Measurements from ENCODE around the gene ELFN1.

Gene ELFN1

DNA sequence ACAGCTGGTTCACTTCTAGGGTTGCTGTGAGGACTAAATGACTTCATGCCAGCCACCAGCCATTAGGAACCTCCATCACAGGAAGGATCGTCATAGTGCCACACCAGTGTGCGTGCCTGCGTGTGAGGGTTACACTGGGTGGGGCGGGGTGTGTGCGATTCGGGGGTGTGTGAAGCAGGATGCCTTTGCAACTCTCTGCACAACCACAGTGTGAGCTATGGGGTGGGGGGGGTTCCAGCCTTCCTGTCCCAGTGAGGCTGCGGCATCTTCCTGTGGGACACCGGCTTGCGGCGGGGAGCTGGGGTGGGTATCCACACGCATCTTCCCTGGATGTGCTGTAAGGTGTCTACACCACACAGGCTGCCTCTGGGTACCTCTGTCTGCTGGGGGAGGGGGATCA, 6.9 kb upstream of the ELFN1 start:
- no peak for DNase-seq (ENCODE audit: low read depth in 2 of 3, low spot score in 1 of 3)

DNA sequence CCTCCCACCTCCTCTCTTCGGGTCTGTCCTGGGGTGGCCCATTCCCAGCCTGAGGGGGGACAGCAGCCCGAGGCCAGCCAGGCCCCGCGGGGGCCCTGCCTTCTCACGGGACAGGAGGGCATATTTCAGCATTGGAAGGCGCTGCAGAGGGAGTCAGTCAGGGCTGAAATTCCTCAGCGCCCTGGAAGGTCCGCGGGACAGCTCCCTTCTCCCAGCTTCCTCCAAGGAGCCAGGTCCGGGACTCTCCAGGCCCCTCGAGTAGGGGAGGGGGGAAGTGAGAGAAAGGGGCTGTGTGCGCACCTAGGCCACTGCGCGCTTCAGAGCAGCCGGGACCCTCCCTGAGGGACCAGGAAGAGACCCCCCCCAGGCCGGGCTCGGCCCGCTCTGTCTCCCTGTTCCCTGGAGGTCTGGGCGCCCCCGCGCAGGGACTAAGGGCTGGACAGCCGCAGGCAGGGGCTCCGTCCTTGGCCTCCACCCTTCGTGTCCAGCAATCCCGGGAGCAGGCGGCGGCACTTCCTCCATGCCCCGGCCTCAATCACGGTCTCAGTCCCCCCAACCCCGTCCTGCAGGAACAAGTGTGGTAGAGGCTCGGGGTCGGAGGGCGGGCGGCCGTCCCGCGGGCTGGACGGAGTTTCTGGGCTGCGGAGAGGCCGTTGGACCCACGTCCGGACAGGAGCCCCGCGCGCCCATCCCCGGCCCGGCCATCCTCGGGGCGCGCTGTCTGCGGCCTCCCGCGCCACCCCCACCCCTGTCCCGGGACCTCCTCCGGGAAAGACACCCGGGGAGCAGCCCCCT, 6.0 kb upstream of the ELFN1 start:
- no peak for DNase-seq (ENCODE audit: low read depth in 2 of 3, low spot score in 1 of 3)

DNA sequence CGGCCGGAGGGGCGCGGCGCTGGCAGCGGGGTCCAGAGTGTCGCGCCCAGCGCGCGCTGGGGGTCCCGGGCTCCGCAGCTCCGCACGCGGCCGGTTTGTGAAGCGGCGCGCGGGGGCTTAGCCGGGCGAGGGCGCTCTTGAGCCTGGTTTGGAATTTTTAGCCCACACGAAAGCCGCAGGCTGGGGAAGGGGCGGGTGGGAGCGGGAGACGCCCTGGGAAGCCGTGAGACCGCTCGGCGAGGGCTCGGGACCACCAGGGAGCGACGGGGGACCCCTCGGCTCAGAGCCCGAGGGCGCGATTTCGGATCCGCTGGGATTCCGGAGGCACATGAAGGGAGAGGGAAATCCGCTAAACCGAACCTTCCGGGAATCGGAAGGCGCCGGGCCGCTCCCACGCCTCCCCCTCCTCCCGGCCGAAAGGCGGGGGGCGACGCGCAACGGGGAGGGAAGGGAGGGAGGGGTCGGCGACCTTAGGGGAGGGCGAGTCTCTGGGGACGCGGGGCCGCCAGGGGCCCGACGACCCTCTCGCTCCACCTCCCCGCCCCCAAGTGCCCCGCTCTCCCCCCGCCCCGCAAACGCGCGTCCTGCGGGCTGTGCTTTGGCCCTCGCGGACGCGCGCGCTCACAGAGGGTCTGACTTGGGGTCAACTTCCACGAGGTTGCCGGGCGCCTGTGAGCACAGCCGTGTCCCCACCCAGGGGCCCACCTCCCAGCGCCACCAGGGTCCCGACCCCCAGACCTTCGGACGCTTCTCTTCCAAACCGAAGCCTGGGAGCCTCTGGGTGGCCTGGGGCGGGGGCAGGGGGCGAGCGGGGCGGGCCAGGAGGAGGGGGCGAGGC, 5.1 kb upstream of the ELFN1 start:
- DNase-seq (ENCODE audit: low read depth in 2 of 3, low spot score in 1 of 3), result peak in 2 of 3 donors; percentile 38 to 49

DNA sequence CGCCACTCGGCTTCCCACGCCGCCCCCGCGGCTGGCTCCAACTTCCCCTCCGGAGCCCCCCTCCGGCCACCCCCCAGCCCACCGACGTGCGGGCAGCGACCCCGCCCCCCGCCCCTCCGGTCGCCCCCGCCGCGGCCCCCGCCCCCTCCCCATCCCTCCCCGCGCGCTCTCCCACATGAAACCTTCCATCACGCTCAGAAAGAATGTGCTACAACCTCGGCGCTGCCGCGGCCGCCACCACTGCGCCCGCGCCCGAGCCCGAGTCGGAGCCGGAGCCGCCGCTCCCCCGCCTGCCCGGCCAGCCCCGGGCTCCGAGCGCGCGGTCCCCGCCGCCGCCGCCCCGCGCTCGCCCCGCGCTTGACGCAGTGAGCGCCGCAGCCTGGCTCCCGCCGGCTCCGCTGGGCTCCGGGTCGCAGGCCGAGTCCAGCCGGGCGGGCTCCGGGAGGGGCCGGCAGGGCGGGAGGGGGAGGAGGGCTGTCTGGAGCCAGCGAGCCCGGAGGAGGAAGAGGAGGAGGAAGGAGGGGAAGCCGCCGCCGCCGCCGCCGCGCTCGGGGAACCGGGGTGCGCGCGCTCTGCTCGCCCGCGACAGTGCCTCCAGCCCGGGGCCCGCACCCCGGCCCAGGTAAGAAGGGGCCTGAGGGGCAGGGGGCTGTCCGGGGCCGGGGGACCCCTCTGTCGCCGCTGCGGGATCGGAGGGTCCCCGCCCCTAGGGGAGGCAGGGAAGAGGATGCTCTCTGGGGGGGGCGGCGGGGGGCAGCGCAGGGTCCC, 4.3 kb upstream of the ELFN1 start:
- DNase-seq (ENCODE audit: low read depth in 2 of 3, low spot score in 1 of 3), result no peak

DNA sequence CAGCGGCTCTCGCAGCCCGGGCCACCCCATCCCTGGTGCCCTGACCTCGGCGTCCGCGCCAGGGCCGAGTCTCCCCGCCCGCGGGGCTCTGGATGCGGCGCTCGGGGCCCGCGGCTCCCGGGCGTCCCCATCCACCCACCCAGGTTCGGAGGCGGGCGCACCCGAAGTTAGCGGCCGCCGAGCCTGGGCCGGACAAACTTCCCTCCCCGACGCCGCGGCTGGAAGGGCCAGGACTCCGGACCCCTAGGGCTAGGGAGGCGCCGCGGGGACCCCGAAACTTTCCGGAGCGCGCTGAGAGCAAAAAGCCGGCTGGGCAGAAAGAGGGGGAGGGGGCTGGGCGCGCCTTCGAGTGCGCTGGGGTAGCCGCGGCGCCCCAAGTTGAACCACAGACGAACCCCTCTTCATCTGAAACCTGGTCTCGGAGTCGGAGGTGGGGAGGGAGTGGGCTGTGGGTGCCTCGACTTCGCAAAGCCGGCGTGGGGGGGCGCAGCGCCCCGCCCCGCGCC, 3.7 kb upstream of the ELFN1 start:
- DNase-seq (ENCODE audit: low read depth in 2 of 3, low spot score in 1 of 3), result no peak

DNA sequence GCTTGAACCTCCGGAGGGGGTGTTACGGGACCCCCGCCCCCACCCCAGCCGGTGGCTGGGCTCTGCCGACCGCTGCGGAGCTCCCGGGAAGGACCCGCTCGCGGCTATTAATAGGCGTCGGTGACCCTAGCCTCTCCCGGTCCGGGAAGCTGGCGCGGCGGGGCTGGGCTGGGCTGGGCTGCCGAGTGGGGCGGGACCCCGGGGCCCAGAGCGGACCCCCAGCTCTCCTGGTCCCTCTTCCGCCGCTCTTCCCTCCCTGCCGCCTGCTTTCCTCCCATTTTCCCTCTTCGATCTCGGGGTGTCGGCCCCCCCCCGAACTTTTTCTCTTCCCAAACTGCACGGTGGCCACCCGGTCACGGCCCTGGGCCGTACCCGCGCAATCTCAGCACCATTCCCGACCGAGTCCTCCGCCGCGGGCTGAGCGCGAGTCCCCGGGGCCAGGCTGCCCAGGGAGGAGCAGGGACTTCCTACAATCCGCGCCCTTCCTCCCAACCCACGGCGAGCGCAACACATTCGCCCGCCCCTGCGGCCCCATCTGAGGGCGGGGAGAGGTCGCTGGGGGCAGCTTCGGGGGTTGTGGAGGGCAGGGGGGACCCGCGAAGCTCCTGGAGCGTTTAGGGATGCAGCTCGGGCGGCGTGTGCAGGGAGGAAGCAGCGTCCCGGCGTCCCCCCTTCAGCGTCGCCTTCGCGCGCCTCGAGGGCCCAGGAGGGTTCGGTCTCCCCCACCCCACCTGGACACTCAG, 3.1 kb upstream of the ELFN1 start:
- DNase-seq (ENCODE audit: low read depth in 2 of 3, low spot score in 1 of 3), result no peak

DNA sequence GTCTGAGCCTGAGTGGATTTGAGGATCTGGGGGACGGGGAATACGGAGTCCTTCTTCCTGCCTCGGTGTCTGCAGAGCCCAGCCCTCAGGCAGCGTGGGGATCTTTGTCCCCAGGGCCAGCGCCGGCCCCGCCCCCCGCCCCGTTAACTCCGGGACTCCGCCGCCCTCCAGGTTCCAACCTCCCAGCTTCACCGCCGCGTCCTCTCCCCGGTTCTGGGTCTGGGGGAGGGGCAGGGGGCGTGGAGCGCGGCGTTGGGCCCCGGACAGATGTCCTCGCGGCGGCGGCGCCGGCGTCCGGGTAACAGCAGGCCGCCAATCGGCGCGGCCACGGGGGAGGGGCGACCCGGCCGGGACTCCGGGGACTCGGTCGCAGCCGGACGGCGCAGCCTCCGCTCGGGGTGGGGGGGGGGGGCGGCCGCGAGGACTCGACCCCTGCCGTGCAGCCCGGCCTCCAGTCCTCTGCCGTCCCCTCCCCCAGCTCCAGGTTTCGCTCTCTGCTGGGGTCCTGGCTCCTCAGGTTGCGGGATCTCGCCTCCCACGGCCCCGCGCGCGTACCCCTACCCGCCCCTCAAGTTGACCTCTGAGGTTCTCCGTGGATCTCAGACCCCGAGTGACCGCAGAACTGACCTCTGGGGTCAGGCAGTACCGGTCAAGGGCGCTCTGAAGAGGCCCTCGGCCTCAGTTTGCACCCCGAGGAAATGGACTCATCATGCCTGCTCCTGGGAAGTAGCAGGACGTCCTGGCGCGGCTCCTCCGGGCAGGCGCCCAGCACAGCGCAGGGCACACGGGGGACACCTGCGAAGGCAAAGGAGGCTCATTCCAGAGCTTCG, 2.3 kb upstream of the ELFN1 start:
- DNase-seq (ENCODE audit: low read depth in 2 of 3, low spot score in 1 of 3), result no peak

DNA sequence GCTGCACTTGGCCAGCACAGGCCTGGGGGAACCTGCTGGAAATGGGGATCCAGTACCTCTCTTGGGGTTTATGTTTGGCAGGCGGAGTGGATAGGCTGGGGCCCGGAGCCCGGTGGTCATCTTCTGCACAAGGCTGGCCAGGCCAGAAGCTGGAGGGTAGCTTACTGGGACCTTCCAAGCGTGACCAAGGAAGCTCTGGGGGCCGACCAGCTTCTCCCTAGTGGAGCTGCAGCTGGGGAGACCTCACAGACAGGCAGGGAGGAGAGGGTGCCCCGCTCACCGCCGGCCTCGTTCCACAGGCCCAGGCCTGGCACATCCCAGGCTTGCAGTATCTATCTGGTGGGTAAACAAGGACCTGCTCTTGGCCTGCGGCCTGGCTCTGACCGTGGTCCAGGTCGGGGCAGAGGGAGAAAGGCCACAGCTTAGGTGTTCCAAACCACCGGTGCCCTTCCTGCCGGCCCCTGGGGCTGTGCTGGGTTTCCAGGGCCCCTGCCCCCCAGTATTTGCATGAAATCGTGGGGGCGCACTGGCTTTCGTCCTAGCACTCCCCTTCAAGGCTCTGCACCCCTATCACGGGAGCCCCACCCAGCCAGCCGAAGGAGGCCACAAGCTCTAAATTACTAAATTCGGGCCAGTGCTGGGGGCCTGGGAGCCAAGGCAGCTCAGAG, 1.5 kb upstream of the ELFN1 start:
- DNase-seq (ENCODE audit: low read depth in 2 of 3, low spot score in 1 of 3), result no peak

DNA sequence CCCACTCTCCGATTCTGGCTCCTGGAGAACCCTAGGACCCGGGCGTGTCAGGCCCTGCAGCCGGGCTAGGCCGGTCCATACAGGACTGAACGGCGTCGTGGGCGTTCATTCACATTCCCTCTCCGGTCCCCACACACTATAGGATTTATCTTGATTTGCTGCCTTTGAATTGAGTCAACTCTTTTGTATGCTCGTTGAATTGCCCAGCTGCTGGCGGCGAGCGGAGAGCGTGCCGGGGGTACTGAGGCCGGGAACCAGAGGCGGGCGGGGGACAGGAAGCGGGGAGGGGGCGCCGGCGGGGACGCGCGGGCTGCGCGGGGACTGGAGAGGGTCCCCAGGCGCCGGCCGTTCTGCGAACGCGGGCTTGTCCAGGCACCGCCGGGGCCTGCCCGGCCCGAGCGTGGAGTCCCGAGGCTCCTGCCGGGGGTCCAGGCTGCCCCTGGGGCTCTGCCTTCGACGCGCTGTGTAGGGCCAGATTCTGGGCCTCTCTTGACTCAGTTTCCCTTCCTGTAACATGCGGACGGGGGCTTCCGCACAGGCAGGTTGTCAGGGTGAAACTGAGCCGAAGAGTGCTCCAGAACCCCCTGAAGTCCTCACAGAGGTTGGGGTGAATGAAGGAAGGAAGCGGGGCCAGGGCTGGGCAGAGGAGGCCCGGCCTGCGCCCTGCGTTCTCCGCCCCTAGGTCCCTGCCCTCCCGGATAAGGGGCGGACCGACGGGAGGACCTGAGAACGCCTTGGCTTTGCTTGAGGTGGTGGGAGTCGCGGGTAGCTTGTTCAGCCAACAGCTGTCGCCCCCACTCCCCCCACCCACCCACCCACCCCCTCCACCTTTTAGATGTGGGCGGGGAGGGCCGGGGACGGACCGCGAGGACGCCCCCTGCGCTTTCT, 769 bp upstream of the ELFN1 start:
- DNase-seq (ENCODE audit: low read depth in 2 of 3, low spot score in 1 of 3), result no peak

DNA sequence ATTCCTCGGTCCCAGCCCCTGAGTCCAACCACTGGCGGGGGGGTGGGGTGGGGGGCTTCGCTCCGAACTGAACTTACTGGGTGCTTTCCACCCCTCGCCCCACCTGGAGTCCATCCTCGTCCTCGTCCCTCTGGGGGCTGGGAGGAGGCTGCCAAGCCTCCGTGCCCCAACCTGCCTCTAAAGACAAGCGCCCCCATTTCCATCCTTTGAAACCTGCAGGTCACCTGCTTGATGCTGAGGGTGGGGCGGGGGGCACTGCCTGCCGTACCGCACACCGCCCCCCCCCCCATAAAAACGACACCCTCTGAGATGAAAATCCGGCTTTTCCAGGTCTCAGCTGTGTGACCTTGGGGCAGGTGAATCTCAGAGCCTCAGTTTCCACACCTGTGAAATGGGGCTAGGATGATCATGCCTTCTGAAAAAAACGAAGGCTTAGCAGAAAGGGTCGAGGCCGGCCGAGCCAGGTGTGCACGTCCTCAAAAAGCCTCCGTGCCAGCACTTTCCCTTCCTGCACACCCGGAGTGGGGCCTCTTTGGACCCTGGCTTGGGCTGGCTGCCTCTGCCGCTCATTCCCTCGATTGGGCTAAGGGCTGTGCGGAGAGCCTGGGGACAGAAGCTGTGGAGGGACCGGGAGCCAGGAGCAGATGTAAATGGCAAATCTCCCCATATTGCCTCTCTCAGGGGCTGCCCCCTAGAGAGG, 967 bp downstream of the ELFN1 start:
- no peak for DNase-seq (ENCODE audit: low read depth in 2 of 3, low spot score in 1 of 3)

DNA sequence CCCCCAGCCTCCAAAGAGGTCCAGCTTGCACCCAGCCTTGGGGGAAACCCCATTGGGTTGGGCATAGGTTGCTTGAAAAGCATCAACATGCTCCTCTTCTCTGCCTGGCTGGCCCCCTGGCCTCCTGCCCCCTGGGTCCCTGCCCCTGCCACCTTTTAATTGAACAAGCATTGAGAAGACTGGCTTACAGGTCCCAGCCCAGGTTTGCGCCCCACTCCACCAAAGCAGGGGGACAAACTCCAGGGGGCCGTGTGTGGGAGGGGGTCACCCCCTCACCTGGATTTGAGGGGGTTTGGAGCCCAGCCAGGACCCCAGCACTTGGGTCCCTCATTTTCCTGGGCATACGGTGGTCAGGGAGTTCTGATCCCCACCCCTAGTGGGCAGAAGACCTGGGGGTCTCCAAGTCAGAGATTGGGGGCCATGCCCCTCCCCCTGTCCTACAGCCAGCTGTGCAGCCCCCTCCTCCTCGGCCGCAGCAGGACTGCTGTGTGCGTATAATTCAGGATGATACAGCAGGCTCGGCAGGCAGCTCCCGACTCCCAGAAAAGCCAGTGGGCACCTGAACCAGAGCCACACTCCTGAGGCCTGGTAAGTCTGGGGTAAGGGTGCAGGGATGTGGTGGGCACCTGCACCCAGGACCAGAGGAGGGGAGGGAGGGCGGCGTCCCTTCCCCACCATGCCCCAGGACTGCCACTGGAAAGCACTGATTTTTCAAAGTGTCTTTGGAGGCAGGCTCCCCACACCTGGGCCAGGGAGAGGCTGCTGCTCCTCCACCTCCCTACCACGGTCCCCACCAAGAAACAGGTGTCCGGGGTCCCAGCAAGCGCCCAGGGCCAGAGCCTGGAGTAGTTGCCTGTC, 1.7 kb downstream of the ELFN1 start:
- DNase-seq (ENCODE audit: low read depth in 2 of 3, low spot score in 1 of 3), result no peak

DNA sequence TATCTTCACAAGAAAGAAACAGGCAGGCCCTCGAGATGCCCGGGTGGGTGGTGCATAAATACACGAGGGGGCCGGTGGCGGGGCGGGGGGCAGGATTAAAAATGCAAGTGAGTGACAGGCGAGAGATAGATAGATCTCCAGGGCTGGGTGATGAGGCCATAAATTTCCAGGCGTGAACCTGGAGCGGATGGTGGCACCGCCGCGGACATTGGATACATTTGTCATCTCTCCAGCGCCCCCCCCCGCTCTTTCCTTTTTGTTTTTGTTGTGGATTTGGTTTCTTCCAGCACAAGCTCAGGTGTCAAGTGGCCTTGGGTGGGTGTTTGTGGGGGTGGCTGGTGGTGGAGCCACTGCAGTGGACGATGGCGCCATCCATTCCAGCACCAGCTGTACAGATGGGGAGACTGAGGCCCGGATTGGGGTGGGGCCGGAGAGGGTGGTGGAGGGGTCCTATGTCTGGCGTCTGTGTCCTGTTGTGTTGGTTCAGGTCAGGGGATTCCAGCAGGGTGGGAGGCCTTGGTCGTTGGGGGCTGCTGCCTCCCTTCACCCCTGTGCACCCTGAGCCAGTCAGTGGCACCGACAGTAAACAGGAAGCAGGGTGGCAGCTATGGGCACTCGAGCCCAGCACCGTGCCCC, 2.9 kb downstream of the ELFN1 start:
- DNase-seq (ENCODE audit: low read depth in 2 of 3, low spot score in 1 of 3), result no peak

DNA sequence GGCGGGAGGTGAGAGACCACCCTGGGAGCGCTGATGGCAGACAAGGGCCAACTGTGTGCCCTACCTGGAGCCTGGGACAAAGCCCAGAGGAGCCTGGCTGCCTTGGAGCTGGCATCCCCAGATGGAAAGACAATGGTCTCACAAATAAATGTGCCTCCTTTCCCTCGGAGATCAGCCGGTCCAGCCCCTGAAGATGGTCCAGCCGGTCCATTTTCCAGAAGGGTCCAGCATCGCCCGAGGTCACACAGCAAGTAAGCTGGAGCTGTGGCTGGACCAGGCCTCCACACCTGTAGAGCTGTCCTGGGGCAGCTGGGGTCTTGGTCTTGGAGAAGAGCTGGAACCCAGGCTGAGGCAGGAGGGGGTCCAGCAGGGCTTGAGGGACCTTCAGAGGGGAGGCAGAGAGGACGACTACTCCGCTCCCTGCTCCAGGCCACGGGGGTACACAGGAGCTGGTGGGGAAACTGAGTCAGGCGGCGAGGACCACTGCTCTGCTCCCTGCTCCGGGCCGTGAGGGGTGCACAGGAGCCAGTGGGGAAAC, 3.6 kb downstream of the ELFN1 start:
- DNase-seq (ENCODE audit: low read depth in 2 of 3, low spot score in 1 of 3), result no peak

DNA sequence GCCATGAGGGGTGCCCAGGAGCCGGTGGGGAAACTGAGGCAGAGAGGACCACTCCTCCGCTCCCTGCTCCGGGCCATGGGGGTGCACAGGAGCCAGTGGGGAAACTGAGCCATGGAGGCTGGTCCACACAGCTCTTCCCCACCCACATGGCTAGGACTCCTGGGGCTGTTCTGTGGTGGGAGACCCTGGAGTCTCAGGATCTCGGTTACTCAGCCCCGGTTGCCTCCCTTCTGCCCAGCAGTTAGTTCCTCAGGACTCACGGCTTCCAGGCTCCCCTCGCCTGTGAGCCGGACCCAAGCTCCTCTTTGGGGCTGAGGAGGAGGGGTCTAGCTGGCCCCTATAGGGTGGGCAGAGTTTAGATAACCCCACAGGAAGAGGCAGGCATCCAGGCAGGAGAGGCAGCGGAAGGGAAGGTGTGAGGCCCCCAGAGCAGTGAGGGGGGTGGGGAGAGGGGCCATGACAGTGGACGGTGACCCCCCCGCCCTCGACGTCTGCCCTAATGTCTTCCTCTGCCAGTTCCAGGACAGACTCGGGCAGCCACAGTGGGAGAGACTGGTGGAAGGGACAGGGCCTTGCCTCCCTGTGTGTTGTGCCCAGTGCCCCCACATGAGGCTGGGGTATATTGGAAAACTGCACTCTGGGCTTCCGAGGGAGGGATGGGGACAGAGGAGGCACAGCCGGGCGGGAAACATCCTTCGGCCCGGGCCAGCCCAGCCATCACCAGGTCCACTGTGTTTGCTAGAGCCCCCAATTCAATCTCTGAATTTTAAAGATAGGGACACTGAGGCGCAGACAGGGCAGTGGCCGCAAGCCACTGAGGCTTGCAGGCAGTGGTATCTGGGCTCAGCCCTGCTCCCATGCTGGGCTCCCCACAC, 4.3 kb downstream of the ELFN1 start:
- DNase-seq (ENCODE audit: low read depth in 2 of 3, low spot score in 1 of 3), result no peak

DNA sequence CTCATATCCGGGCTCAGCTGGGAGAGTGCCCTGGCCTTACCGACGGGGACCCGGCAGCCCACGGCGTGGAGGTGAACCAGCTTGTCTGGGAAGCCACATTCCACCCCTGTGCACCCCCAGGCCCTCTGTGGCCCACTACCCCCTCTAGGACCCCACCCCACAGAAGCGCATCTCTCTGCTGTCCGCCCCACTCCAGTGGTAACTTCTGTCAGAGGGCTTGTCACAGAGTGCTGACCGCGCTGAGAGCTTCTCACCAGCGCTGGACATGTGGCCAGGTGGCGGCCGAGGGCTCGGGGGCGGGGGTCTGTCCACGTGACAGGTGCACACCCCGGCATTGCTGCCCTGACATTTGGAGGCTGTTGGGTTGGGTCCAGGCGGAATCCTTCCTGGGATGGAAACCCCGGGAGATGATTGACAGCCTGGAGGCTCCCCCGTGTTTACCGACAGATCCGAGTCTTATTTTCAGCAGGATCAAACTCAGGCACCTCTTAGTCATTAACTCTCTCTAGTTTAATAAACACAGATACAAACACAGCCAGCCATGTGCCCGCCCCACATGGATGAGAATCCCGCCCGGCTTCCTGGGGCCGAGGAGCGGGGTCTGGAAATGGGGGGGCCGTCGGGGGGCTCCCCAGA, 5.1 kb downstream of the ELFN1 start:
- DNase-seq (ENCODE audit: low read depth in 2 of 3, low spot score in 1 of 3), result no peak
